HUES6 (cell line): ENCODE measurements around the gene SLC1A4.

Source experiments
- H3K27ac ChIP-seq: 2 replicates; pipeline ENCODE4 v1.7.0; 2013; ENCODE audit warnings: low read depth, mild to moderate bottlenecking, low read length, inconsistent platforms
- H3K27me3 ChIP-seq: 2 replicates; pipeline ENCODE4 v1.6.1; 2013; ENCODE audit warnings: low read length; ENCODE audit not compliant: control insufficient read depth, insufficient read depth
- H3K36me3 ChIP-seq: 2 replicates; pipeline ENCODE4 v1.6.1; 2013; ENCODE audit warnings: low read length; ENCODE audit not compliant: control insufficient read depth, insufficient read depth
- H3K4me1 ChIP-seq: 2 replicates; pipeline ENCODE4 v1.6.1; 2013; ENCODE audit warnings: low read length; ENCODE audit not compliant: control insufficient read depth, insufficient read depth
- H3K4me3 ChIP-seq: 2 replicates; pipeline ENCODE4 v1.5.1; 2013; ENCODE audit warnings: low read depth, low read length
- H3K9ac ChIP-seq: one replicate; pipeline ENCODE4 v1.6.1; 2013; ENCODE audit warnings: mild to moderate bottlenecking, low read length
- H3K9me3 ChIP-seq: 2 replicates; pipeline ENCODE4 v1.6.1; 2013; ENCODE audit warnings: low read depth, low read length; ENCODE audit not compliant: control insufficient read depth, insufficient read depth

The SLC1A4 gene

DNA sequence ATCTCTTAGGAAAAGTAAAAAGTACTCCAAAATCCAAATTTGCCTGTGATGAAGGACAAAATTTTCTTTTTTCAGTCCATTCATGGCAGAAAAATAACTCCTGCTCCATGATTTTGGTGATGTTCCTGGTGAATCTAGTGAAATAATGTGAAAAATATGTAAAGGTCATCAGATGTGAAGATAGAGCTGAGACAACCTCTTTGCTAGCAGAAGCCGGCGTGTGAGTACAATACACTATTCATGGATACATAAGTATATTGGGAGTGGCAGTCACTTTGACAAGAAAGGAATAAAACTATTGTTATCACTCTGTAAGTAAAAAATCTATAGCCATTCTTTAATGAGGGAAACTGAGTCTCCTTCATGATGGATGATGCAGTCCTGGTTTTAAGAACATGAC, 6.3 kb upstream of the SLC1A4 start:
- H3K27ac ChIP-seq, result no peak overlapping the region
- peaks cover 27% of the 10 kb centered on the region for H3K27me3 ChIP-seq
- no peak overlapping the region for H3K4me3 ChIP-seq
- H3K4me1 ChIP-seq, result no peaks in the 10 kb centered on the region; the same call in 1 of the 2 replicates
- H3K9ac ChIP-seq, result no peak overlapping the region
- H3K9me3 ChIP-seq, result no peaks in the 10 kb centered on the region
- no peaks in the 10 kb centered on the region for H3K36me3 ChIP-seq

DNA sequence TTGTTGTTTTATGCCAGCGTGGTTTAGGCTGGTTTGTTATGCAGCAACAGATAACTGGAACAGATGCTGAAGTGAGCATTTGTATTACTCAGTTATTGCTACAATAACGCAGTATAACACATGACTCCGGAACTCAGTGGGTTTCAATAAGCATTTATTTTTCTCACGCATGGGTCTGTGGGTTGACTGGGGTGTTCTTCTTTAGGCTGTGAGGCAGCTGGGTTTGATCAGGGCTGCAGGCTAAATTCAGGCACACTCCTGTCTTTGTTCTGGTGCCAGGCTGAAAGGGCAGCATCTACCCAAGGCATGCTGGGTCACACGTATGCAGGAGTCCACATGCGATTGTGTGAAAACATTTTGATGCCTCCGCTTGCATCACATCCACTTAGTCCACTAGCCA, 3.8 kb upstream of the SLC1A4 start:
- Histone ChIP-seq H3K27ac (no peak overlapping the region), H3K36me3 (no peaks in the 10 kb centered on the region), H3K9ac (no peak overlapping the region), H3K9me3 (no peaks in the 10 kb centered on the region), H3K4me3 (no peak overlapping the region), H3K27me3 (peaks cover 48% of the 10 kb centered on the region), H3K4me1 (peaks cover 7% of the 10 kb centered on the region; the same call in 1 of the 2 replicates)

DNA sequence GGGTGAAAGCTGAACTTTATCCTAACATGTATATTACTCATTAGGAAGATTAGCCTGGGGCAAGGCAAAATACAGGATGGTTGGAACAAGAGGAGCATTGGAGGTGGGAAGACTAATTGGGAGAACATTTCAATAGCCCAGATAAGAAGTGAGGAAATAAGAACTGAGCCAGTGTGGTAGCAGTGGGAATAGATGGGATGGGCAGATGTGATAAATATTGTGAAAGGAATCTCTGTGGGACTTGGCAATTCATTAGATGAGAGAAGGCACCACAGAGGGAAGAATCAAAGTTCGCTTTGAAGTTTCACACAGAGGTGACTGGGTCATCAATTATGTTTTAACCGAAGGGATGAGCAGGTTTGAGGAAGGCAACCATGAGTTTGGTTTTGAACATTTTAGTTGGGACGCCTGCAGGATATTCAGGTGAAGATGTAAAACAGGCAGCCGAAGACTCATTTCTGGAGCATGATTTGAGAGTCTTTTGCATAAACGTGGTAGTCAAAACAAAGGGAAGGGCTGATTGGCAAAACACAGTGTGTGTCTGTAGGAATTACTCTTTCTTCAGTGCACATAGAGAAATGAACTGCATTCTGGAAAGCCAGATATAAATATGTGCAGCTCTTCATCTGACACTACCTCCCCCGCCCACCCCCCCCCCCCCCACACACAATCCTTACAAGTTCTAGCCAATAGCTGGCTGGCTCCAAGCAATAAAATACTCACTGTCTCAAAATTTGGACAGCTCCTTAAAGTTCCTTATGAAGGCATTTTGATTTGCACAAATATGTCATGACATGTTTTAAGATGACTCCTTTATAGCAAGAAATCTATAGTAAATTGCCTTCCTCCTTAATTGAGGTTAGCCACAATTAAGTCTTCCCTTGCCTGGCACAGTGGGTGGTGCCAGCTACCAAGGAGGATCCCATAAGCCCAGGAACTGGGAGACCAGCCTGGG, 1.9 kb upstream of the SLC1A4 start:
- H3K9ac ChIP-seq, result no peak overlapping the region
- peaks cover 65% of the 10 kb centered on the region for H3K27me3 ChIP-seq
- no peaks in the 10 kb centered on the region for H3K36me3 ChIP-seq
- H3K9me3 ChIP-seq, result no peaks in the 10 kb centered on the region
- H3K4me1 ChIP-seq, result peaks cover 7% of the 10 kb centered on the region; the same call in 1 of the 2 replicates
- H3K4me3 ChIP-seq, result peak overlapping the region; percentile 13; the same call in 1 of the 2 replicates
- H3K27ac ChIP-seq, result no peak overlapping the region

DNA sequence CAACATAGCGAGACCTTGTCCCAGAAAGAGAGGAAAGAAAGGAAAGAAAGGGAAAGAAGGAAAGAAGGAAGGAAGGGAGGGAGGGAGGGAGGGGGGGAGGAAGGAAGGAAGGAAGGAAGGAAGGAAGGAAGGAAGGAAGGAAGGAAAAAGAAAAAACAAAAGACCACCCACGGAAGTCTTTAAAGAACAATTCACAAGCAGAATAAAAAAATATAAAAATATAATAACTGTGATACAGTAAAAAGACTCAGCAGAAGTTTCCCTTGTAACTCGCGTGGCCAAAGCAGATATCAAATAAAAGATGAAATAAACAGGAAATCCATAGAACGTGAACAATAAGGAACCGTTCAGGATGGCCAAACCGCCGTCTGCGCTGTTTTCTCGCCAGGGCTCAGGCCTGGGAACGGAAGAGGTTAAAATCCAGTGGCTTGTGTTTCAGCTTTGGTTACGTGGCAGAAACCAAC, 1.2 kb upstream of the SLC1A4 start:
- Histone ChIP-seq H3K9ac (peak overlapping the region; percentile 76), H3K4me3 (peak overlapping the region; percentile 82), H3K9me3 (no peaks in the 10 kb centered on the region), H3K36me3 (no peaks in the 10 kb centered on the region), H3K27me3 (peaks cover 72% of the 10 kb centered on the region), H3K4me1 (peaks cover 7% of the 10 kb centered on the region; the same call in 1 of the 2 replicates), H3K27ac (no peak overlapping the region)

DNA sequence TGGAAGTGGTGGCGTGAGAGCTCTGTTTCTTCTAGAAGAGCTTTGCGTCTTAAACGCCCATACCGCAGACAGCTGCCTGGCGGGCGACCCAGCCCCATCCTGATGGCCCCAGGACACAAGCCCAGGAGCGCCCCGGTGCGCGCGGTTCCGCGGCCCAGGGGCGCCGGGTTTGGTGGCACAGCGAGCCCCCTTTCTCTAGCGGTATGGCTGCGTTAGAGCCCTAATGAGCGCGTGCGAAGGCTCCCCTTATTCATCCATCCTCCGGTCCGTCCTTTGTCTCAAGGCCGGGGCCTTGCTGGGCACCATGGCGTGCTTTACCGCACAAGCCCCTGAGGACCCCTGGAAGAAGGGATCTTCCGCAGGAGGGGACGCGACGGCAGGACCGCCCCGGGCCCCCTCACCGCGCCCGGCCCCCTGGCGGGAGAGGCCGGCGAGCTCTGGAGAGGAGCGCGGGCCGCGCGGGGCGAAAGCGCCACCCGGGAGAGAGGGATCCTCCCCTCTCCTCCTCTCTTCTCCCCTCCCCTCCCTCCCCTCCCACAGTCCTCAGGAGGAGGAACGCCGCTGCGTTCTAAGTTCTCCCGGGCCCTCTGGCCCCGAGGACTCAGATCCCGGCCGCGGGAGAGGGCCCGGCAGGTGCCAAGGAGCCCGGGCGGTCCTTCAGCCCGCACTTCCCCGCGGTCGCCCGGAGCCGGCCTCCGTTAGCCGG, 626 bp upstream of the SLC1A4 start:
- Histone ChIP-seq H3K4me3 (peak overlapping the region; percentile 82), H3K9ac (peak overlapping the region; percentile 76), H3K27me3 (peaks cover 73% of the 10 kb centered on the region), H3K27ac (no peak overlapping the region), H3K9me3 (no peaks in the 10 kb centered on the region), H3K36me3 (no peaks in the 10 kb centered on the region), H3K4me1 (peaks cover 7% of the 10 kb centered on the region; the same call in 1 of the 2 replicates)

DNA sequence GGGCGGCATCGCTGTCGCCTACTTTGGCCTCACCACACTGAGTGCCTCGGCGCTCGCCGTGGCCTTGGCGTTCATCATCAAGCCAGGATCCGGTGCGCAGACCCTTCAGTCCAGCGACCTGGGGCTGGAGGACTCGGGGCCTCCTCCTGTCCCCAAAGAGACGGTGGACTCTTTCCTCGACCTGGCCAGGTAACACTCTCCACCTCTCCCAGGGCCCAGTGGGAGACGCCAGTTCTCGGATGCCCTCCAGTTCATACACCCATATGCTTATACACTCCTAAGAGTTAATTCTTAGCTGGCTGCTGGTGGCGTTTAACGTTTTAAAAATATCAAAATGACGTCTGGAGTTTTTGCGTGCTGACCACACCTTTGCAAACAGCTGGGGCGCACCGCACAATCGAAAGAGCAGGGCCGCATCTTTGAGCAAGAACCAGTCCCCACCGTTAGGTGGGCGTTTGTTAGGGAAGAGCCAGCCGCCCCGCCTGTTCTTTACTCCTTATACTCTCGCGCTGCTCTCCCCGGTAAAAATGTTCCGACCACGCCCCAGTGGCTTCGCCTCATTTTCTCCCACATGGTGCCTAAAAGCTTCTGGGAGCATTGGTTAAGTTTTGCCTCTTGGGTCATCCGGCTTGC, 899 bp downstream of the SLC1A4 start:
- Histone ChIP-seq H3K9me3 (no peaks in the 10 kb centered on the region), H3K4me1 (peaks cover 7% of the 10 kb centered on the region; the same call in 1 of the 2 replicates)

DNA sequence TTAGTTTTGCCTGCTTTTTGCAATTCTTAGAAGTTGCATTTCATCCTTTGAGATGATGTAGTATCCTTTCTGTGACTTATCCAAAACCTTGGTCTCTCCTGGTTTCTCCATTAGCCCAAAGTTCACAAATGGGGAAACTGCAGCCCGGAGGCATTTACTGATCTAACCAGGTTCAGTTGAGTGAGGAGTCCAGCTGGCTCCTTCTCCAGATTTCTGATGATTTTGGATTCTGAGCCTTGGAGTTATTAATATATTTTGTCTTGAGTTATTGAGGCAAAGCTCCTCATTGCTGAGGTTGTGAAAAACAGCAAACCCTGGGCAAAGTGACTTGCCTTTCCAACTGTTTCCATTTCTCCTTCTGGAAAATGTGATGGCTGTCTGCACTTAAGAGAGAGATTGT, 1.7 kb downstream of the SLC1A4 start:
- Histone ChIP-seq H3K9ac (no peak overlapping the region), H3K4me3 (no peak overlapping the region), H3K36me3 (no peaks in the 10 kb centered on the region), H3K27ac (no peak overlapping the region), H3K27me3 (peaks cover 70% of the 10 kb centered on the region), H3K9me3 (no peaks in the 10 kb centered on the region), H3K4me1 (peaks cover 7% of the 10 kb centered on the region; the same call in 1 of the 2 replicates)

More for the DNA sequence above, 899 bp downstream of the SLC1A4 start:
- H3K9ac ChIP-seq, result peak overlapping the region; percentile 64
- peak overlapping the region; percentile 82 for H3K4me3 ChIP-seq
- H3K27me3 ChIP-seq, result peaks cover 76% of the 10 kb centered on the region
- H3K36me3 ChIP-seq, result no peaks in the 10 kb centered on the region
- no peak overlapping the region for H3K27ac ChIP-seq

DNA sequence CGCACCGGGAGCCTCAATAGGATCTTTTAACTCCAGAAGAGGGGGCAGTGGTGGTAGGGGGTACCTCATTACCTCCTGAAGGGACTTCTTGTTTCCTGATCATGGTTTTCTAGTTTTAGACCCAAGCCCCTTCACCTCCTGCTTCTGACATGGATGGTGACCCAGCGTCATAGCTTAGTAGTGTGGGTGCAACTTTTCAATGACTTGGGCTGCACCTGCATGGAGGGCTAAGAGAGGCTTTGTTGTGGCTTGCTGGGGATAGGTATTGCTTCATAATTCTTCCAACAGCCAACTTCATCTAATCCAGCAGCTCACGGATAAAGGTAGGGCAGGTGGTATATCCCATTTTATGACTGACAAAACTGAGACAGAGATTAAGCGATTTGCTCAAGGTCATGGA, 3.0 kb downstream of the SLC1A4 start:
- Histone ChIP-seq H3K9ac (no peak overlapping the region), H3K4me1 (peaks cover 7% of the 10 kb centered on the region; the same call in 1 of the 2 replicates), H3K4me3 (no peak overlapping the region), H3K27me3 (peaks cover 57% of the 10 kb centered on the region), H3K9me3 (no peaks in the 10 kb centered on the region), H3K27ac (no peak overlapping the region), H3K36me3 (no peaks in the 10 kb centered on the region)

DNA sequence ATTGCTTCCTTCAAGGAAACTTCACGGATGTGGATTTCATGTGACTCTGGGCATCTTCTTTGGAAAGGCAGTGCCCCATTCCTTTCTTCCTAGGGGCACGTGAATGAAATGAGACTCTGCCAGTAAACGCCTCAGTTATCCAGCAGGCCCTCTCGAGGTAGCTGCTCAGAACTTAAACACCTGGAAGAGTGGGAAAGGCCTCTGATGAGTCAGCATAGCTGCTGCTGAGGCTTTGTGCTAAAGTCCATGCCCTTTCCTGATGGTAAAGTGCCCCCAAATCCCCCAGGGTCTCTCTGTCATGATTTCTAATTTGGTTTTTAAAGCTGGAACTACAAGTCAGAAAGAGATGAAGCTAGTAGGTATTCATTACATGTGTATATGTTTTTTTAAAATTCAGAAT, 3.8 kb downstream of the SLC1A4 start:
- H3K9ac ChIP-seq, result no peak overlapping the region

DNA sequence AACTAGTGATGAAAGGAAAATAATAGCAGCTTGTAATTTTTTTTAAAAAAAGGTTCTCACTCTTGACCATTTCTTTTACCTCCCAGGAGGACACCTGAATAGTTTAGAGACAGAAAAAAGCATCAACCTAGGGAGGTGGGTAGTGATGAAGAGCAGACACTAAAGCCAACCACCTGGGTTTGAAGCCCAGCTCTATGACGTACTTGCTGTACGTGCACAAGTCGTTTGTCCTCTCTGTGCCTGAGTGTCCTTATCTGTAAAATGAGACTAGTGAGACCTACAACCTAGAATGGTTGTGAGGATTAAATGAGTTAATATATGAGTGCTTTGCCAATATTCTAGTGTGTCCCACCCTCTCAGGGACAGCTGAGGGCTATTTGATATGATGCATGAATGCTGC, 5.8 kb downstream of the SLC1A4 start:
- Histone ChIP-seq H3K9ac (no peak overlapping the region), H3K27ac (no peak overlapping the region), H3K4me1 (peaks cover 11% of the 10 kb centered on the region; the same call in 1 of the 2 replicates), H3K27me3 (peaks cover 35% of the 10 kb centered on the region), H3K4me3 (no peak overlapping the region), H3K9me3 (no peaks in the 10 kb centered on the region), H3K36me3 (no peaks in the 10 kb centered on the region)

More for the DNA sequence above, 3.8 kb downstream of the SLC1A4 start:
- H3K4me3 ChIP-seq, result no peak overlapping the region
- no peaks in the 10 kb centered on the region for H3K36me3 ChIP-seq
- peaks cover 7% of the 10 kb centered on the region; the same call in 1 of the 2 replicates for H3K4me1 ChIP-seq
- H3K9me3 ChIP-seq, result no peaks in the 10 kb centered on the region
- H3K27ac ChIP-seq, result no peak overlapping the region
- peaks cover 51% of the 10 kb centered on the region for H3K27me3 ChIP-seq
